ENCODE data around the gene PLAC1.

The PLAC1 gene

GRCh38 chrX:134658002-134658759, at the start of gene PLAC1:
TSS of gene PLAC1 (minus strand) at chrX:134658471. CDS start at chrX:134566682, 91,789 bp downstream.
- DNase-seq = no peak
- Histone ChIP-seq H3K36me3 (no peaks in the 10 kb centered on the region), H3K9me3 (ENCODE audit: severe bottlenecking) (no peaks in the 10 kb centered on the region)

GRCh38 chrX:134706138-134706537, 47.9 kb upstream of the PLAC1 start:
- no peaks in the 10 kb centered on the region for H3K27me3 ChIP-seq (ENCODE audit: insufficient read depth, low read depth, severe bottlenecking)
- no peak overlapping the region for H3K4me3 ChIP-seq (ENCODE audit: low read depth, low read length)
- DNase-seq = no peak
- no peak for TF ChIP-seq CTCF (IDR thresholded peaks at IDR 0.05; ENCODE audit: low read depth, low read length)
- no peaks in the 10 kb centered on the region for H3K9me3 ChIP-seq (ENCODE audit: severe bottlenecking)
- no peaks in the 10 kb centered on the region for H3K36me3 ChIP-seq
- no peak overlapping the region for H3K27ac ChIP-seq

More at GRCh38 chrX:134658002-134658759, at the start of gene PLAC1:
- H3K27me3 ChIP-seq (ENCODE audit: insufficient read depth, low read depth, severe bottlenecking) = peaks cover 3% of the 10 kb centered on the region
- TF ChIP-seq CTCF (IDR thresholded peaks at IDR 0.05; ENCODE audit: low read depth, low read length) = no peak
- no peak within 1 kb of the TSS for H3K27ac ChIP-seq
- H3K4me3 ChIP-seq (ENCODE audit: low read depth, low read length) = no peak within 1 kb of the TSS

- no peak for TF ChIP-seq CTCF (IDR thresholded peaks at IDR 0.05; ENCODE audit: low read depth, low read length)
- Histone ChIP-seq H3K27ac (no peak overlapping the region), H3K36me3 (no peaks in the 10 kb centered on the region), H3K27me3 (ENCODE audit: insufficient read depth, low read depth, severe bottlenecking) (no peaks in the 10 kb centered on the region), H3K9me3 (ENCODE audit: severe bottlenecking) (no peaks in the 10 kb centered on the region), H3K4me3 (ENCODE audit: low read depth, low read length) (no peak overlapping the region)
- DNase-seq = no peak
Observed at GRCh38 chrX:134695999-134696398, 37.7 kb upstream of the PLAC1 start.

GRCh38 chrX:134694333-134695322, 36.4 kb upstream of the PLAC1 start:
- Histone ChIP-seq H3K36me3 (no peaks in the 10 kb centered on the region), H3K4me3 (ENCODE audit: low read depth, low read length) (no peak overlapping the region), H3K27ac (no peak overlapping the region), H3K9me3 (ENCODE audit: severe bottlenecking) (no peaks in the 10 kb centered on the region), H3K27me3 (ENCODE audit: insufficient read depth, low read depth, severe bottlenecking) (no peaks in the 10 kb centered on the region)
- no peak for DNase-seq
- no peak for TF ChIP-seq CTCF (IDR thresholded peaks at IDR 0.05; ENCODE audit: low read depth, low read length)

GRCh38 chrX:134693644-134694043, 35.4 kb upstream of the PLAC1 start:
- no peak for DNase-seq
- Histone ChIP-seq H3K27ac (no peak overlapping the region), H3K9me3 (ENCODE audit: severe bottlenecking) (no peaks in the 10 kb centered on the region), H3K36me3 (no peaks in the 10 kb centered on the region), H3K27me3 (ENCODE audit: insufficient read depth, low read depth, severe bottlenecking) (no peaks in the 10 kb centered on the region), H3K4me3 (ENCODE audit: low read depth, low read length) (no peak overlapping the region)
- TF ChIP-seq CTCF (IDR thresholded peaks at IDR 0.05; ENCODE audit: low read depth, low read length) = no peak
